ENCODE results near the gene DENND1A.

Gene DENND1A

DNA sequence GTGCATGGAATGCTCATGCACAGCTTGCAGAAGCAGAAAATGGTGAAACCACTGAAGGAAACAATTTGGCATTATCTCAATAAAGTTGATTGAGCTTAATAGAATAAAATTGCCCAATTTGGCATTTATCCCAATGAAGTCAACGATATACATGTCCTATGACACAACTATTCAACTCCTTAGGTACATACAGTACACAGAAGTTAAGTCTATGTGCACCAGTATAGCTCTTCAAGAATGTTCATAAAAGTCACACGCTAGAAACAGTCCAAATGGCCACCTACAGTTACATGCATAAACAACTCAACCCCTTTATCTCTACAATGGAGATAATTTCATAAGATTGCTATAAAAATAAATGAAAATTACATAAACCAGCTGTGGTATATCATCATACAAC lies 184.5 kb downstream of the DENND1A start:
- H3K79me2 ChIP-seq (ENCODE audit: insufficient read depth, low read length): no peaks in the 10 kb centered on the region
- no peak overlapping the region for H2AFZ ChIP-seq (ENCODE audit: low read depth, low read length, severe bottlenecking)
- no peaks in the 10 kb centered on the region for H4K20me1 ChIP-seq (ENCODE audit: low read depth, low read length)
- H3K4me2 ChIP-seq (ENCODE audit: low read depth, low read length, poor library complexity, severe bottlenecking): no peak overlapping the region
- H3F3A ChIP-seq (ENCODE audit: insufficient read depth): no peaks in the 10 kb centered on the region
- H3K27ac ChIP-seq (ENCODE audit: low read depth, low read length): no peak overlapping the region
- no peaks in the 10 kb centered on the region for H3K9me3 ChIP-seq (ENCODE audit: insufficient read depth, low read length)
- H3K9ac ChIP-seq (ENCODE audit: low read length): no peak overlapping the region
- TF ChIP-seq, protein P1, sequence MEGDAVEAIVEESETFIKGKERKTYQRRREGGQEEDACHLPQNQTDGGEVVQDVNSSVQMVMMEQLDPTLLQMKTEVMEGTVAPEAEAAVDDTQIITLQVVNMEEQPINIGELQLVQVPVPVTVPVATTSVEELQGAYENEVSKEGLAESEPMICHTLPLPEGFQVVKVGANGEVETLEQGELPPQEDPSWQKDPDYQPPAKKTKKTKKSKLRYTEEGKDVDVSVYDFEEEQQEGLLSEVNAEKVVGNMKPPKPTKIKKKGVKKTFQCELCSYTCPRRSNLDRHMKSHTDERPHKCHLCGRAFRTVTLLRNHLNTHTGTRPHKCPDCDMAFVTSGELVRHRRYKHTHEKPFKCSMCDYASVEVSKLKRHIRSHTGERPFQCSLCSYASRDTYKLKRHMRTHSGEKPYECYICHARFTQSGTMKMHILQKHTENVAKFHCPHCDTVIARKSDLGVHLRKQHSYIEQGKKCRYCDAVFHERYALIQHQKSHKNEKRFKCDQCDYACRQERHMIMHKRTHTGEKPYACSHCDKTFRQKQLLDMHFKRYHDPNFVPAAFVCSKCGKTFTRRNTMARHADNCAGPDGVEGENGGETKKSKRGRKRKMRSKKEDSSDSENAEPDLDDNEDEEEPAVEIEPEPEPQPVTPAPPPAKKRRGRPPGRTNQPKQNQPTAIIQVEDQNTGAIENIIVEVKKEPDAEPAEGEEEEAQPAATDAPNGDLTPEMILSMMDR (IDR thresholded peaks at IDR 0.05; ENCODE audit: insufficient read depth, low read length, poor library complexity, severe bottlenecking): no peak
- TF ChIP-seq EZH2phosphoT487 (conservative IDR thresholded peaks at IDR 0.05; ENCODE audit: low read length): no peak
- H3K4me3 ChIP-seq (ENCODE audit: insufficient read depth, low read length, poor library complexity, severe bottlenecking): no peak overlapping the region
- no peaks in the 10 kb centered on the region for H3K36me3 ChIP-seq (ENCODE audit: low read length)
- no peaks in the 10 kb centered on the region for H3K27me3 ChIP-seq (ENCODE audit: low read length)
- no peaks in the 10 kb centered on the region for H3K9me2 ChIP-seq (replicated peaks; ENCODE audit: insufficient read depth, low read length)

DNA sequence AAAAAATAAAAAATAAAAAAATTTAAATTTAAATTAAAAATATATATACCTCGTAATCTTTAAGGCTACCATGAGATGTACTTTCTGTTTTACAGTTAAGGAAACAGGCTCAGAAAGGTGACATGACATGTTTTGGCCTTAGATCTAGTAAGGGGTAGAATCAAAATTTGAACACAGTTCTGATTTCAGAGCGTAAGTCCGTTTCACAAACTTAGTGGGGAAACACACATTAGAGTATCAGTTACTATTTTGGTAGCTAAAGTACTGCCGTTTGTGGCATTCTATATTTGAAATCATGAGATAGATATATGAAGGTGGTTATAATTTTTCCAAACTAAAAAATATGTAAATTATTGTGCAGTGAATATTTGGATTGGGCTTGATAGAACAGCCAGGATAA lies 186.2 kb downstream of the DENND1A start:
- Histone ChIP-seq H3K27ac (ENCODE audit: low read depth, low read length) (no peak overlapping the region), H3K9me3 (ENCODE audit: insufficient read depth, low read length) (no peaks in the 10 kb centered on the region), H3K4me2 (ENCODE audit: low read depth, low read length, poor library complexity, severe bottlenecking) (no peak overlapping the region), H3K27me3 (ENCODE audit: low read length) (no peaks in the 10 kb centered on the region), H3K9me2 (replicated peaks; ENCODE audit: insufficient read depth, low read length) (no peaks in the 10 kb centered on the region), H3K79me2 (ENCODE audit: insufficient read depth, low read length) (no peaks in the 10 kb centered on the region), H3F3A (ENCODE audit: insufficient read depth) (no peaks in the 10 kb centered on the region), H3K9ac (ENCODE audit: low read length) (no peak overlapping the region), H3K36me3 (ENCODE audit: low read length) (no peaks in the 10 kb centered on the region), H2AFZ (ENCODE audit: low read depth, low read length, severe bottlenecking) (no peak overlapping the region), H3K4me3 (ENCODE audit: insufficient read depth, low read length, poor library complexity, severe bottlenecking) (no peak overlapping the region), H4K20me1 (ENCODE audit: low read depth, low read length) (no peaks in the 10 kb centered on the region)
- no peak for TF ChIP-seq EZH2phosphoT487 (conservative IDR thresholded peaks at IDR 0.05; ENCODE audit: low read length)
- TF ChIP-seq, protein P1 (IDR thresholded peaks at IDR 0.05; ENCODE audit: insufficient read depth, low read length, poor library complexity, severe bottlenecking): no peak

GRCh38 chr9:123742009-123742767 lies 187.7 kb downstream of the DENND1A start:
- Histone ChIP-seq H3K27me3 (ENCODE audit: low read length) (no peaks in the 10 kb centered on the region), H3K9me3 (ENCODE audit: insufficient read depth, low read length) (no peaks in the 10 kb centered on the region), H3K9me2 (replicated peaks; ENCODE audit: insufficient read depth, low read length) (no peaks in the 10 kb centered on the region), H3K4me2 (ENCODE audit: low read depth, low read length, poor library complexity, severe bottlenecking) (no peak overlapping the region), H3K79me2 (ENCODE audit: insufficient read depth, low read length) (no peaks in the 10 kb centered on the region), H3K9ac (ENCODE audit: low read length) (no peak overlapping the region), H3K4me3 (ENCODE audit: insufficient read depth, low read length, poor library complexity, severe bottlenecking) (no peak overlapping the region), H2AFZ (ENCODE audit: low read depth, low read length, severe bottlenecking) (no peak overlapping the region), H3K36me3 (ENCODE audit: low read length) (no peaks in the 10 kb centered on the region), H3F3A (ENCODE audit: insufficient read depth) (no peaks in the 10 kb centered on the region), H3K27ac (ENCODE audit: low read depth, low read length) (no peak overlapping the region), H4K20me1 (ENCODE audit: low read depth, low read length) (no peaks in the 10 kb centered on the region)
- TF ChIP-seq EZH2phosphoT487 (conservative IDR thresholded peaks at IDR 0.05; ENCODE audit: low read length): no peak
- TF ChIP-seq, protein P1 (IDR thresholded peaks at IDR 0.05; ENCODE audit: insufficient read depth, low read length, poor library complexity, severe bottlenecking): no peak

Measured in SU-DHL-6 (cell line).